ENCODE measurements around the gene KCNG1.

GRCh38 chr20:51010043-51010365 is 12.9 kb downstream of the KCNG1 start:
- TF ChIP-seq CTCF (conservative IDR thresholded peaks at IDR 0.05): no peak
- no peak for TF ChIP-seq ZFX (IDR thresholded peaks at IDR 0.05)
